ENCODE results near the gene TBX18. TPM values are rescaled to one million over a fixed set of nuclear protein-coding genes. Genes with fewer than 3 reads are reported as not detected.

Gene TBX18
- total and polyA plus RNA-seq, 2 donors (not counting 1 experiment from before 2014, with no cell fraction given), result 0.33 to 2.2 TPM

- DNase-seq (ENCODE audit: low read depth in 2 of 2), result no peak
- H3K27ac ChIP-seq (ENCODE audit: insufficient read depth, low read length), result no peak overlapping the region
- H3K4me2 ChIP-seq (ENCODE audit: extremely low read depth, insufficient read depth, low read length), result no peak overlapping the region
- H3K36me3 ChIP-seq (ENCODE audit: control insufficient read depth, insufficient read depth, low read length), result no peaks in the 10 kb centered on the region
- H4K20me1 ChIP-seq (ENCODE audit: control insufficient read depth, extremely low read depth, insufficient read depth, low read length), result no peaks in the 10 kb centered on the region
- H3K9ac ChIP-seq (ENCODE audit: insufficient read depth, low read length), result no peak overlapping the region
- no peak overlapping the region for H2AFZ ChIP-seq (ENCODE audit: low read length)
- peaks cover 50% of the 10 kb centered on the region for H3K27me3 ChIP-seq (ENCODE audit: control insufficient read depth, insufficient read depth, low read length)
- no peaks in the 10 kb centered on the region for H3K9me3 ChIP-seq (ENCODE audit: control insufficient read depth, insufficient read depth, low read depth, low read length)
- H3K4me3 ChIP-seq (replicated peaks in 1 of 4; ENCODE audit: control extremely low read depth in 1 of 4, insufficient read depth in 1 of 4, low read depth in 3 of 4, low read length in 4 of 4), result peak overlapping the region in 2 of 4 experiments; percentile 42 to 46
- no peak for TF ChIP-seq CTCF (conservative IDR thresholded peaks at IDR 0.05 in 1 of 2, IDR thresholded peaks at IDR 0.05 in 1 of 2; ENCODE audit: low read depth in 1 of 2, low read length in 2 of 2)
- peak; percentile 84 for TF ChIP-seq EZH2 (IDR thresholded peaks at IDR 0.05; ENCODE audit: low read length, missing control alignments)
- no peaks in the 10 kb centered on the region for H3K79me2 ChIP-seq (ENCODE audit: control insufficient read depth, insufficient read depth, low read length)
- no peaks in the 10 kb centered on the region for H3K4me1 ChIP-seq (ENCODE audit: control insufficient read depth, extremely low read depth, insufficient read depth, low read length)
Measured at GRCh38 chr6:84773431-84774156, 9.2 kb upstream of the TBX18 start.

- H3K36me3 ChIP-seq (ENCODE audit: control insufficient read depth, insufficient read depth, low read length), result no peaks in the 10 kb centered on the region
- H4K20me1 ChIP-seq (ENCODE audit: control insufficient read depth, extremely low read depth, insufficient read depth, low read length), result no peaks in the 10 kb centered on the region
- no peak overlapping the region for H3K27ac ChIP-seq (ENCODE audit: insufficient read depth, low read length)
- H3K4me2 ChIP-seq (ENCODE audit: extremely low read depth, insufficient read depth, low read length), result no peak overlapping the region
- H3K27me3 ChIP-seq (ENCODE audit: control insufficient read depth, insufficient read depth, low read length), result peaks cover 55% of the 10 kb centered on the region
- DNase-seq (ENCODE audit: low read depth in 2 of 2), result no peak
- H3K9me3 ChIP-seq (ENCODE audit: control insufficient read depth, insufficient read depth, low read depth, low read length), result no peaks in the 10 kb centered on the region
- TF ChIP-seq EZH2 (IDR thresholded peaks at IDR 0.05; ENCODE audit: low read length, missing control alignments) (no peak), CTCF (conservative IDR thresholded peaks at IDR 0.05 in 1 of 2, IDR thresholded peaks at IDR 0.05 in 1 of 2; ENCODE audit: low read depth in 1 of 2, low read length in 2 of 2) (no peak)
- H3K9ac ChIP-seq (ENCODE audit: insufficient read depth, low read length), result no peak overlapping the region
- no peaks in the 10 kb centered on the region for H3K79me2 ChIP-seq (ENCODE audit: control insufficient read depth, insufficient read depth, low read length)
- H3K4me3 ChIP-seq (replicated peaks in 1 of 4; ENCODE audit: control extremely low read depth in 1 of 4, insufficient read depth in 1 of 4, low read depth in 3 of 4, low read length in 4 of 4), result no peak overlapping the region
- no peaks in the 10 kb centered on the region for H3K4me1 ChIP-seq (ENCODE audit: control insufficient read depth, extremely low read depth, insufficient read depth, low read length)
- no peak overlapping the region for H2AFZ ChIP-seq (ENCODE audit: low read length)
Measured at GRCh38 chr6:84773133-84773430, 8.7 kb upstream of the TBX18 start.

- H3K27me3 ChIP-seq (ENCODE audit: control insufficient read depth, insufficient read depth, low read length), result peaks cover 59% of the 10 kb centered on the region
- TF ChIP-seq EZH2 (IDR thresholded peaks at IDR 0.05; ENCODE audit: low read length, missing control alignments) (peak; percentile 64), CTCF (conservative IDR thresholded peaks at IDR 0.05 in 1 of 2, IDR thresholded peaks at IDR 0.05 in 1 of 2; ENCODE audit: low read depth in 1 of 2, low read length in 2 of 2) (no peak)
- DNase-seq (ENCODE audit: low read depth in 2 of 2), result no peak
- no peaks in the 10 kb centered on the region for H3K36me3 ChIP-seq (ENCODE audit: control insufficient read depth, insufficient read depth, low read length)
- no peak overlapping the region for H3K4me2 ChIP-seq (ENCODE audit: extremely low read depth, insufficient read depth, low read length)
- no peak overlapping the region for H3K4me3 ChIP-seq (replicated peaks in 1 of 4; ENCODE audit: control extremely low read depth in 1 of 4, insufficient read depth in 1 of 4, low read depth in 3 of 4, low read length in 4 of 4)
- no peaks in the 10 kb centered on the region for H4K20me1 ChIP-seq (ENCODE audit: control insufficient read depth, extremely low read depth, insufficient read depth, low read length)
- H3K27ac ChIP-seq (ENCODE audit: insufficient read depth, low read length), result no peak overlapping the region
- H3K4me1 ChIP-seq (ENCODE audit: control insufficient read depth, extremely low read depth, insufficient read depth, low read length), result no peaks in the 10 kb centered on the region
- H3K9me3 ChIP-seq (ENCODE audit: control insufficient read depth, insufficient read depth, low read depth, low read length), result no peaks in the 10 kb centered on the region
- no peaks in the 10 kb centered on the region for H3K79me2 ChIP-seq (ENCODE audit: control insufficient read depth, insufficient read depth, low read length)
- H2AFZ ChIP-seq (ENCODE audit: low read length), result no peak overlapping the region
- H3K9ac ChIP-seq (ENCODE audit: insufficient read depth, low read length), result no peak overlapping the region
Measured at GRCh38 chr6:84772428-84773132, 8.2 kb upstream of the TBX18 start.

Measured in fibroblast of lung (primary cell).